Activated CD4-positive, alpha-beta T cell treated with anti-CD3 and anti-CD28 coated beads, Interleukin-2, amount 10 ng/mL, durations not matched to agents 24 days and 14 days (primary cell): ENCODE measurements around the gene AKR1B1. TPM values are rescaled to one million over a fixed set of nuclear protein-coding genes. Genes with fewer than 3 reads are reported as not detected.

ENCODE experiments used
- DNase-seq: peaks from one replicate; pipeline ENCODE4 v3.0.0; 2022
- H3K27ac Mint-ChIP-seq: one replicate; pipeline ENCODE4 v1.8.0; 2022; ENCODE audit warnings: mild to moderate bottlenecking, mixed read lengths
- H3K27me3 Mint-ChIP-seq: one replicate; pipeline ENCODE4 v1.8.0; 2022; ENCODE audit warnings: mixed read lengths
- H3K36me3 Mint-ChIP-seq: one replicate; pipeline ENCODE4 v1.8.0; 2022; ENCODE audit warnings: low read depth, mild to moderate bottlenecking, mixed read lengths
- H3K4me1 Mint-ChIP-seq: one replicate; pipeline ENCODE4 v1.8.0; 2021; ENCODE audit warnings: mixed read lengths
- H3K4me3 Mint-ChIP-seq: one replicate; pipeline ENCODE4 v1.8.0; 2022; ENCODE audit warnings: mild to moderate bottlenecking, moderate library complexity, mixed read lengths
- H3K9me3 Mint-ChIP-seq: one replicate; pipeline ENCODE4 v1.8.0; 2021; ENCODE audit warnings: mixed read lengths
- intact Hi-C: fragments of 100-400 bp; cut with micrococcal nuclease; formaldehyde crosslinking; loops from one replicate; pipeline ENCODE4 v1.15.1; 2023
- total RNA-seq: library from RNA; stranded (reverse); gene quantifications from 2 replicates; pipeline ENCODE4 v1.2.3, GENCODE V29; 2022

Gene AKR1B1
- total RNA-seq, 1 donor from 2014 or later = 107 TPM

GRCh38 chr7:134432296-134433152 lies 26.4 kb downstream of the AKR1B1 start:
- Mint-ChIP-seq H3K27me3 (peaks cover 2% of the 10 kb centered on the region), H3K4me3 (peak overlapping the region; percentile 85), H3K27ac (peak overlapping the region; percentile 86), H3K4me1 (peaks cover 14% of the 10 kb centered on the region), H3K36me3 (no peaks in the 10 kb centered on the region), H3K9me3 (no peaks in the 10 kb centered on the region)
- DNase-seq = peak; percentile 91
- intact Hi-C loops = loop anchor here (1.0 to 10.0 kb wide), 7 partner anchors 27 to 554 kb away; partner anchors contain the start of genes AGBL3, AKR1B1 and SLC35B4

- Mint-ChIP-seq H3K9me3 (no peaks in the 10 kb centered on the region), H3K27ac (no peak overlapping the region), H3K4me1 (peaks cover 14% of the 10 kb centered on the region), H3K36me3 (no peaks in the 10 kb centered on the region), H3K27me3 (peaks cover 2% of the 10 kb centered on the region), H3K4me3 (peak overlapping the region; percentile 85)
- intact Hi-C loops = loop anchor here (1.0 to 10.0 kb wide), 7 partner anchors 27 to 554 kb away; partner anchors contain the start of genes AGBL3, AKR1B1 and SLC35B4
- no peak for DNase-seq
These were observed 27.1 kb downstream of the AKR1B1 start for GRCh38 chr7:134431815-134432214.

GRCh38 chr7:134429481-134429880 lies 29.4 kb downstream of the AKR1B1 start:
- H3K9me3 Mint-ChIP-seq = no peaks in the 10 kb centered on the region
- no peak for DNase-seq
- H3K27me3 Mint-ChIP-seq = peaks cover 2% of the 10 kb centered on the region
- intact Hi-C loops = no loop called here
- H3K4me3 Mint-ChIP-seq = no peak overlapping the region
- H3K27ac Mint-ChIP-seq = no peak overlapping the region
- no peaks in the 10 kb centered on the region for H3K36me3 Mint-ChIP-seq
- H3K4me1 Mint-ChIP-seq = peaks cover 18% of the 10 kb centered on the region

- DNase-seq = no peak
- intact Hi-C loops = no loop called here
- no peak overlapping the region for H3K27ac Mint-ChIP-seq
- H3K9me3 Mint-ChIP-seq = no peaks in the 10 kb centered on the region
- H3K27me3 Mint-ChIP-seq = peaks cover 2% of the 10 kb centered on the region
- H3K4me1 Mint-ChIP-seq = peaks cover 18% of the 10 kb centered on the region
- H3K36me3 Mint-ChIP-seq = no peaks in the 10 kb centered on the region
- H3K4me3 Mint-ChIP-seq = no peak overlapping the region
These were observed 30.0 kb downstream of the AKR1B1 start for GRCh38 chr7:134428942-134429341.

- Mint-ChIP-seq H3K9me3 (no peaks in the 10 kb centered on the region), H3K4me3 (no peak overlapping the region), H3K36me3 (no peaks in the 10 kb centered on the region), H3K27ac (no peak overlapping the region), H3K27me3 (peaks cover 2% of the 10 kb centered on the region), H3K4me1 (peaks cover 16% of the 10 kb centered on the region)
- no peak for DNase-seq
- intact Hi-C loops = no loop called here
These were observed 31.0 kb downstream of the AKR1B1 start for GRCh38 chr7:134427896-134428295.

GRCh38 chr7:134425777-134426176 lies 33.1 kb downstream of the AKR1B1 start:
- intact Hi-C loops = no loop called here
- Mint-ChIP-seq H3K4me3 (no peak overlapping the region), H3K9me3 (no peaks in the 10 kb centered on the region), H3K27ac (no peak overlapping the region), H3K4me1 (peaks cover 4% of the 10 kb centered on the region), H3K27me3 (peaks cover 2% of the 10 kb centered on the region), H3K36me3 (no peaks in the 10 kb centered on the region)
- no peak for DNase-seq

- no peaks in the 10 kb centered on the region for H3K9me3 Mint-ChIP-seq
- H3K4me1 Mint-ChIP-seq = peaks cover 6% of the 10 kb centered on the region
- no peaks in the 10 kb centered on the region for H3K36me3 Mint-ChIP-seq
- no peaks in the 10 kb centered on the region for H3K27me3 Mint-ChIP-seq
- intact Hi-C loops = no loop called here
- no peak overlapping the region for H3K4me3 Mint-ChIP-seq
- DNase-seq = no peak
- H3K27ac Mint-ChIP-seq = no peak overlapping the region
These were observed 36.3 kb downstream of the AKR1B1 start for GRCh38 chr7:134422638-134423037.

- Mint-ChIP-seq H3K36me3 (no peaks in the 10 kb centered on the region), H3K27me3 (no peaks in the 10 kb centered on the region), H3K4me3 (no peak overlapping the region), H3K4me1 (peaks cover 6% of the 10 kb centered on the region), H3K27ac (no peak overlapping the region), H3K9me3 (no peaks in the 10 kb centered on the region)
- intact Hi-C loops = no loop called here
- no peak for DNase-seq
These were observed 36.9 kb downstream of the AKR1B1 start for GRCh38 chr7:134422008-134422407.

- no peaks in the 10 kb centered on the region for H3K9me3 Mint-ChIP-seq
- H3K27ac Mint-ChIP-seq = no peak overlapping the region
- peaks cover 3% of the 10 kb centered on the region for H3K4me1 Mint-ChIP-seq
- DNase-seq = no peak
- intact Hi-C loops = no loop called here
- no peak overlapping the region for H3K4me3 Mint-ChIP-seq
- H3K27me3 Mint-ChIP-seq = no peaks in the 10 kb centered on the region
- H3K36me3 Mint-ChIP-seq = no peaks in the 10 kb centered on the region
These were observed 38.3 kb downstream of the AKR1B1 start for GRCh38 chr7:134420424-134421125.

- Mint-ChIP-seq H3K27ac (no peak overlapping the region), H3K27me3 (no peaks in the 10 kb centered on the region), H3K36me3 (no peaks in the 10 kb centered on the region), H3K4me3 (no peak overlapping the region), H3K4me1 (peaks cover 2% of the 10 kb centered on the region), H3K9me3 (no peaks in the 10 kb centered on the region)
- DNase-seq = no peak
- intact Hi-C loops = no loop called here
These were observed 39.0 kb downstream of the AKR1B1 start for GRCh38 chr7:134419875-134420274.

GRCh38 chr7:134419085-134419484 lies 39.8 kb downstream of the AKR1B1 start:
- Mint-ChIP-seq H3K36me3 (no peaks in the 10 kb centered on the region), H3K4me1 (peaks cover 2% of the 10 kb centered on the region)
- intact Hi-C loops = no loop called here

GRCh38 chr7:134415700-134416099 lies 43.2 kb downstream of the AKR1B1 start:
- DNase-seq = no peak

More at GRCh38 chr7:134419085-134419484, 39.8 kb downstream of the AKR1B1 start:
- Mint-ChIP-seq H3K9me3 (no peaks in the 10 kb centered on the region), H3K27ac (no peak overlapping the region), H3K27me3 (no peaks in the 10 kb centered on the region), H3K4me3 (no peak overlapping the region)
- DNase-seq = no peak

GRCh38 chr7:134414109-134414508 lies 44.8 kb downstream of the AKR1B1 start:
- no peak overlapping the region for H3K4me3 Mint-ChIP-seq
- H3K36me3 Mint-ChIP-seq = no peaks in the 10 kb centered on the region
- no peak for DNase-seq
- H3K4me1 Mint-ChIP-seq = no peaks in the 10 kb centered on the region
- no peaks in the 10 kb centered on the region for H3K9me3 Mint-ChIP-seq
- no peak overlapping the region for H3K27ac Mint-ChIP-seq
- H3K27me3 Mint-ChIP-seq = no peaks in the 10 kb centered on the region
- intact Hi-C loops = no loop called here

More at GRCh38 chr7:134415700-134416099, 43.2 kb downstream of the AKR1B1 start:
- Mint-ChIP-seq H3K27me3 (no peaks in the 10 kb centered on the region), H3K9me3 (no peaks in the 10 kb centered on the region), H3K4me3 (no peak overlapping the region), H3K27ac (no peak overlapping the region), H3K36me3 (no peaks in the 10 kb centered on the region), H3K4me1 (peaks cover 2% of the 10 kb centered on the region)
- intact Hi-C loops = no loop called here

GRCh38 chr7:134407311-134407710 lies 51.6 kb downstream of the AKR1B1 start:
- Mint-ChIP-seq H3K9me3 (no peaks in the 10 kb centered on the region), H3K27me3 (peaks cover 6% of the 10 kb centered on the region), H3K36me3 (no peaks in the 10 kb centered on the region), H3K4me1 (no peaks in the 10 kb centered on the region), H3K4me3 (no peak overlapping the region), H3K27ac (no peak overlapping the region)
- intact Hi-C loops = no loop called here
- DNase-seq = no peak
